Stimulated activated CD4-positive, alpha-beta T cell treated with anti-CD3 and anti-CD28 coated beads, Interleukin-4, amount 100 ng/mL, for 48 hours (primary cell): Measurements from ENCODE around the gene COL6A3.

ENCODE experiments used
- DNase-seq, 2 donors: peaks; one replicate each; pipeline ENCODE4 v3.0.0-alpha.2; 2020; ENCODE audit warnings: low read depth in 2 of 2

Gene COL6A3

DNA sequence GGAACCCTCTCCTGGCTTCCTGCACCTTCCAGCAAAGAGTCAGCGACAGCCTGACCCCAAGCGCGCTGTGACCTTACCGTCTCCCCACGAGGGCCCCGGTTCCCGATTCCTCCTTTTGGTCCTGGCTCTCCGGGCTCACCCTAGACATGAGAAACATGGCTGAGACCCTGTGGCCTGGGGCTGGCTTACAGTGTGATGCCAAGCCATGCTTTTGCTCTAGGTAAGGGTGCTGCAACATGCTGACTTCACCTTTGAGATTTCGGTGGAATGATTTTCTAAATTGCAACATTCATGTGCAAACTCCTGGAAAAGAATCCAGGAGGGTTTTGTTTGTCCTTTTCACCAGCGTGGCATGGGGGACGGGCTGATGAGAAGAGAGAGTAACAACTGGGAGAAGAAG, 63.9 kb downstream of the COL6A3 start:
- no peak for DNase-seq

DNA sequence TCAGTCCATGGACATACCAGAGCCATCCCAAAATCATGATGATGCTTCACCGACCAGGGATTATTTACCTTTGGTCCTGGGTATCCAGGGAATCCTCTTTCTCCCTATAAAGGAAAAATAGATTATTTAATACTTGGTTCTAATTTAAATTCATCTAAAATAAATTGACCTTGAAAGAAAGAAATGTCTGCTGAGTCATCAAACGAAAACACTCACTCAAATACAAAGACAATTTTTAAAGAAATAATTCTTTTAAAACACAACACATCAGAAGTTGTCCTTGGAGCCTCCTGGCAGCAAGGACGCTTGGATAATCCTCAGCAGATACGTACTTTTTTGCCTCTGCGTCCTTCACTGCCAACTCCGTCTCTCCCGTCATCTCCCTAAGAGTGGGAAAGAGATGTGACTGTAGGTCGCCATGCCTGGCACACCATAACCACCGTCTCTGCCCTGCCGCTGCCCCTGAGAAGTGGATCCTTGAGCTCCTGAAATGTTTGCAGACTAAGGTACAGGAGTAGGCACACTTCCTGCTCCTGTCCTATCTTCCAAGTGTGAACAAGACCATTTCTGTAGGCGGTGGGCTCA, 65.6 kb downstream of the COL6A3 start:
- DNase-seq = no peak

DNA sequence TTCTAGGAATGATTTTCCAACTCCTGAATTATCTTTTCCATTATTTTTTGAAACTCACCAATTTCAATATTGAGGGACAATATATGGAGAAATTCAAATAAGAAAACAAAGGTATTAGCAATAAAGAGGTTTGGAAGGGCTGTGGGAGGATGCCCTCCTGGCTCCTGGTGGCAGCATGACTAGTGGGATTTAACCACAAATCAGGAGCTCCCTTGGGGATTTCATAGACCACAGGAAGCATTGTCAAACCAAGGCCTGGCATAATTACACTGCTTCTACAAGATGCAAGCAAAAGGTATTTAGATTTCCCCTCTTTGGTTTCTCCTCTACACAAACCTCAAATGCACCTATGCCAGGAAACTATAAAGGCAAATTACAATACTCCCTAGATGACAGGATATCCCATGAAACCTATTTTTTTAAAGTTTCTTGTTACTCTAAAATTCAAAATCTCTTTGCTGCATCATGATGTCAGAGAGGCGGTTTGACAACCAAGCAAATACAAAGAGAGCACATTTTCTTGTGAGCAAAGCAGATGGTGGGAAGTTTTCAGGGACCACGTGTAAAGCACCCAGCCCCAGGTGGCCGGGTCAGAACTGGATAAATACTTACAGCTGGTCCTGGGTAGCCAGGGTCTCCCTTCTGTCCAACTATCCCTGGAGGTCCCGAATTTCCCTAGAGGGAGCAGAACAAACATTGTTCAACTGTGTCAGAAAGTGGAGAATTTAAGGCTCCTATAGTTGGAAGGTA, 67.9 kb downstream of the COL6A3 start:
- DNase-seq = no peak

- DNase-seq = no peak
Observed at GRCh38 chr2:237345411-237345810, 68.6 kb downstream of the COL6A3 start.

DNA sequence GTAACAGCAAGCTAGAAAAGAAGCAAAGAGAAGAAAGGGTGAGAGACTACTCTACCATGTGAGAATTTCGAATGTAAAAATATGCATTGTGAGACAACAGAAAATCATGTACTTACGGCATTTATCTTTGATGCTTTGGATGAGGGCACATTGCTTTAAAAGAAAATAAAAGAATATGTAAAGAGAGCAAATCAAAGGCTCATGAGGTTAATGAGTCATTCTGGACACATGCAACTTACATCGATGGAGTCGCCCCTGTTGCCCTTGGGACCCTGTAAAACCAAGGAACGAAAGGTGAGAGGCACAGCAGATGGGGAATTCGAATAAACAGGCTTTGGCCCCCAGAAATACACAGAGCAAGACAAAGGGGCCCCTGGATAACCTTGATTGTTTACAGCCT, 69.0 kb downstream of the COL6A3 start:
- DNase-seq = no peak

DNA sequence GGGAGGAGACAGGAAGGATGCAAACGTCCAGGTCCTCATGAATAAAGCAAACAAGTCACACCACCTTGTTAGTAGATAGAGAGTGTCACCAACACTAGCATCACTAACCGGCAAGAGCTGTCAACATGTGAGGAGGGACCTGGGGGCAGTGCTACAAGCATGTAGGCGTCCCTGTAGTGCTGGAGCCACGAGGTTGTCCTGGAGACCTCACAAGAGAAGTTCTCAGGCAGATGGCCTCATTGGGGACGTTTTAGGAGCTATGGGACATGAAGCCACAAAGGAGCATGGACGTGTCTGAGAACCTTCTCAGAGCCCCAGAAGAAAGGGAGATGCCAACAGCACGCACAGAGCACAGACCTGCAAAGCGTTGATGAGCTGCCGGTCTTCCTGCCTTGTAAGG, 70.0 kb downstream of the COL6A3 start:
- no peak for DNase-seq

DNA sequence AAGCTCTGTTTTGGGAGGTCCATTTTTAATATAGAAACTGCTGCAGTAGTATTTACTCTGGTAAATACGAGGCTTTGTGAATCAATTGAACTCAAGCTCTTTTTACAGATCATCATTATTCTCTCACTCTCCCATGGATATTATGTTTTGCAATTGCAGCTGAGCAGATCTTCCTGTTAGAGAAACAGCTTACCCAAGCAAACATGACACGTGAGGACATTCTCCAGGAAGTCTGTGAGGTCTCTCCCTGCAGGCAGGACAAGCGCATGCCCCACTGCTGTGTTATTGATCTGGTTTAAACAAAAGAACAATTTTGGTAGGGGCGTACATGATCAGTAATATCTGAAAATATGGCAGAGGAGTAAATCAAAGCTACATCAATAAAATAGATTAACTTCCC, 72.1 kb downstream of the COL6A3 start:
- DNase-seq = no peak

- no peak for DNase-seq
Observed at GRCh38 chr2:237337586-237337985, 76.4 kb downstream of the COL6A3 start.

- DNase-seq = no peak
Observed at GRCh38 chr2:237336131-237336530, 77.8 kb downstream of the COL6A3 start.

- DNase-seq = no peak
Observed at GRCh38 chr2:237333748-237334147, 80.2 kb downstream of the COL6A3 start.

DNA sequence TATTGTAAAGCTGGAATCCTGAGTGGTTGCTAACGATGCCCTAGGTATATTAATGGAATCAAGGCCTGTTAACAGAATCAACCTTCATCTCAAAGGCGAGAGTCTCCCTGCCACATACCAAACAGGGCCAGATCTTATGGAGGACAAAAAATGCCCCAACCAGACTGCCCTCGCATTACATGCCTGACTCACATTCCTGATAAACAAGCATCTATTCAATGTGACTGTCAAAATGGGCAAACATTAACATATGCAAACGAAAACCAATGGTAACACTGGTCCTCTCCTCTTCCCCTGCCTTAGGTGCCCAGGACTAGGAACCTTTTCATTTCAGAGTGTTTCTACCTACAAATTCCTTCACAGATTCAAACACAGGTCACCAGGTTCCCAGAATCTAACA, 83.4 kb downstream of the COL6A3 start:
- no peak for DNase-seq

DNA sequence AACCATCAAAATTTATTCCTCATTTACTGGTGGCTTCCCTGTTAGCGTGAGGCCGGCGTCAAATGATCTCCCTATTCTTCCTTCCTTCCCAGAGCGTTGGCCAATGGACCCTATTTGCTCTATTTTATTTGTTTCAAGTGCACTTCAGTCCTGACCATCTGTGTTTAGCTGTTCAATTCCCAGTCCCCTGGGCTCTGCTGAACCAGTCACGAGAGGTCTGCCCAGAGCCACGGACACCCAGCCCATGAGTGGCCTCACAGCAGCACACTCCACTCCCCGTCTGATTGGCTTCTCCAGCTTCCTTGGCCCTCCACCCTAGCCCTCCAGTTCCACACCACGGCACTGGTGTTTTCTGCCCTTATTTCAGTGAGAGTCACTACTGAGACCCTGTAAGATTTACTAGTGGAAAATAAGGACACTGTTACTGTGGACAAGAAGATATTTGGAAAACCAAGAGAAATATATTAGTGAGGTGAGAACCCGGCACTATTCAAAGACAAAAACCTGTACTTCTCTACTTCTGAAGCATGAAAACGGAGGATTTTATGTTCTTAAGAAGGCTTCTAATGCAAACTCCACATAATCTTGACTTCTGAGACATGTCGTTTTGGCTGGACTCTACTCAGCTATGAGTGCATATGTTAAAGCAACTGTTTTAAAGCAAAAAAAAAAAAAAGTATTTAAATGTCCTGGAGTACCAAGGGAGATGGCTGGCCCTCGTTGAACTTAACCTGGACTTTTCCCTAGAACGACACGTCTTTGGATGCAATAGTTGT, 86.6 kb downstream of the COL6A3 start:
- DNase-seq = no peak

DNA sequence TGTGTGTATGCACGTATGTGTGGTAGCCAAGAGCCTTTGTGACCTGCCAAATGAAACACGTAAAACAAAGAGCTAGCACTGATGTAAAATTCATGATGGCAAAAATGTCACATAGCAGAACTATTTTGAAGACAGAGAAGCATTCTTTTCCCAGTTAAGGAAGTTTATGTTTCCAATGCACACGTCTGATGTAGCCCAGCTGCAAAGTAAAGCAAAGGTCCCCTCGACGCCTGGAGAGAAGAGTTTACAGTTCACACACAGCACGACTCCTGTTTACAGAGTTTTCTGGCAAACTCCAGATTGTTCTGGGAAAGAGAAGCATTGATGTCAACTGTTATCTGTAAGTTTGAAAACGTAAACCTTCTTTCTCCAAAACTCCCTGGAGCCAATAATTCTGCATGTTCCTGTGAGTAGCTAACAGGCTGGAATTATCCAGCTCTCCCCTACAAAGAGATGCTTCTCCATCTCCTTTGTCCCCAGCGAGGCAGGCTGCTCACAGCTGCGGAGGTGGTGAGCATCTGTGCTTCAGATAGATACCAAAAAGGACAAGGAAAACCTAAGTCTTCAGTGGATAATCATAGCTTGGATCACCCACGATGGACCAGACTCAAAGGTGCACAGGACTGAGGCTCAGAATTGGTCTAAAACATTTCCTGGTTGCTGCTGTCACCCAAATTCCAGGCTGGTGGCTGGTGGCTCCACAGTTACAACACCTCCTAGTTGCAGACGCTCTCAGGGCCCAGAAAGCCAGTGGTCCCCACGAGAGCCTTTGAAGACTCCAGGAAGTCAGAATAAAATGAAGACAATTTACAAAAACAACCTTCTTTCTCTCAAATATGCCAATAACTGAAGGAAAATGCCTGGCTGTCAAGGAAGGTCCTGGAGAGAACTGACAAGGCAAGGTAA, 87.4 kb downstream of the COL6A3 start:
- DNase-seq = no peak

GRCh38 chr2:237324837-237325236, 89.1 kb downstream of the COL6A3 start:
- DNase-seq = no peak

GRCh38 chr2:237324405-237324831, 89.5 kb downstream of the COL6A3 start:
- DNase-seq = no peak

DNA sequence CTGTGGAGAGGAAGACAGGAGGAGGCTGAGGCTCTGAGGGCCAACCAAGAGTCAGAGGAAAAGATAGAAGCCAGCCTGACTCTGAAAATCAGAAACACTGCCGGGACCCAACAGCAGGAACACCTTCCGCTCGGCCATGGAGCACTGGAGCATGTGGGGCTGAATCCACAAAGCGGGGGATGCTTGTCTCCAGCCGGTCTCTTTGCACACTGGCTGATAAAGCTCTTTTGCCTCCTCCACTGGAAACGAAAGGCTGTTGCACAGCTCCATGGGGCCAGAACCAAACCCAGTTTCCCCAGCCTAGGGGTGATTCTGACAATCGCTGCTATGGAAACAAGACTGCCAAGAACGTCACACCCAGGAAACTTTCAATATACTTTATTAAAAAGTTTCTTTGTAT, 90.3 kb downstream of the COL6A3 start:
- DNase-seq = no peak

- DNase-seq = peak in 1 of 2 donors; percentile 2
Observed at GRCh38 chr2:237322564-237322963, 91.4 kb downstream of the COL6A3 start.

DNA sequence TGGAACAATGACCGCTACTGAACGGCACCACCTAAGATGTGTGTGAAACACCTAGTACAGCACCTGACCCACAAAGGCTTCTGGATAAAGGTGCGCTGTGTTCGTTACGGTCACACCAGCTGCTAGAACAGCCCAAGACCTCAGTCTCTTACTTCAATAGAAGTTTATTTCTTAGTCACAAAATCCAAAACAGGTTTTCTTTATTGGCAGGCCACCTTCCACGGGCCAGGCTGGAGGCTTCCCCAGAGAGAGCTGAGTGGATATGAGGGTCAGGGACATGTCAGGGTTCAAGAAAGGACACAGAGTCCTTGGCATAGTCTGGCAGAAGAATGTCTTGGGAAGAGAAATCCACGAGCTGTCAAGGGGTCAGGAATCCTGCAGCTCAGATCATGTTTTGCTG, 92.2 kb downstream of the COL6A3 start:
- no peak for DNase-seq

GRCh38 chr2:237320801-237321560, 93.0 kb downstream of the COL6A3 start:
- no peak for DNase-seq

DNA sequence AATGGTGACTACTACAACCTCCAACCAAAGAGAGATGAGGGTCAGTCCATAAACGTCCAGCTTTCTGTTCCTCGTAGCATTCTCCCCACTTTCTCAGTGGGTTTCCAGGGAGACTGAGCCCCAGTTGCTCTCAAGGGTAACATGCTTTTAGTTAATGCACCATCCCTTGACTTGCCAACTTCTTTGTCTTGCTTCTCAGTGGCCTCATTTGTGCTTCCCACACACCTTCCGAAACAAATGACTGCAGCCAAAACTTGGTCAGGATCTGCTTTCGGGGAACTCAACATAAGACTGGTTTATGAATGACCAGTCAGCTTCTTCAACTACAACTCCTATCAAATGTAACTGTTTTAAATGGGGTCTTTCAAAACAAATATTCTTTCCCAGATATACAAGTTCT, 94.1 kb downstream of the COL6A3 start:
- no peak for DNase-seq
